ENCODE measurements around the gene NDUFS8. TPM values are rescaled to one million over a fixed set of nuclear protein-coding genes. Genes with fewer than 3 reads are reported as not detected.

Gene NDUFS8
- total RNA-seq, 1 donor from 2014 or later, result 128 TPM

GRCh38 chr11:68083517-68083916 is 53.0 kb downstream of the NDUFS8 start:
- no peak for ATAC-seq

Other genes with a start within 250 kb of the NDUFS8 start
- 15.7 TPM for gene UNC93B1, start 26.6 kb upstream of the NDUFS8 start, total RNA-seq
- 2.5 TPM for gene ALDH3B1, start 20.4 kb upstream of the NDUFS8 start, total RNA-seq
- 36.2 TPM for gene TCIRG1, start 8.3 kb downstream of the NDUFS8 start, total RNA-seq
- gene CHKA, start 90.7 kb downstream of the NDUFS8 start, total RNA-seq, result 2.3 TPM
- 23.7 TPM for gene KMT5B, start 182.6 kb downstream of the NDUFS8 start, total RNA-seq
- 19.9 TPM for gene C11orf24, start 241.3 kb downstream of the NDUFS8 start, total RNA-seq